ENCODE measurements around the gene ZBTB17.

Gene ZBTB17

DNA sequence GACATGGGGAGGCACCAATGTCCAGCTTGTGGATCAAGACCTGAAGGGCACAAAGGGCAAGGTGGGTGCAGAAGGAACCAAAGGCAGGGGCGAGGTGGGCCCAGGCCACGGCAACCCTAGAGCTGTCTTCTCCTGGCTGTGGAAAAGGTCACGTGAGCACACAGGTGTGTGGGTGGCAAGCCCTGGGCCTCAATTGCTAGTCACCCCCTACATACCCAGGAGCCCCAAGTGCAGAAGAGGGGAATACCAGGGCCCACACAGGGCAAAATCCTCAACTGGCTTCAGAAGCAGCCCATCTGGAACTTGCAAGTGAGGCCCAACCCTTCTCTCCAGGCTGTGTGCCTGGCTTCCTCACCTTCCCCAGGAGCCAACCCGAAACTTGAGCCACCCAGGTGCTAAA, 25.6 kb downstream of the ZBTB17 start:
- TF ChIP-seq MYC (IDR thresholded peaks at IDR 0.05; ENCODE audit: low read depth, low read length) (no peak), POLR2A (IDR thresholded peaks at IDR 0.05; ENCODE audit: extremely low read depth, insufficient read length) (no peak)
- TF ChIP-seq, protein P1, sequence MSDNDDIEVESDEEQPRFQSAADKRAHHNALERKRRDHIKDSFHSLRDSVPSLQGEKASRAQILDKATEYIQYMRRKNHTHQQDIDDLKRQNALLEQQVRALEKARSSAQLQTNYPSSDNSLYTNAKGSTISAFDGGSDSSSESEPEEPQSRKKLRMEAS (IDR thresholded peaks at IDR 0.05; ENCODE audit: low read depth, low read length) = no peak
- TF ChIP-seq, protein P2, sequence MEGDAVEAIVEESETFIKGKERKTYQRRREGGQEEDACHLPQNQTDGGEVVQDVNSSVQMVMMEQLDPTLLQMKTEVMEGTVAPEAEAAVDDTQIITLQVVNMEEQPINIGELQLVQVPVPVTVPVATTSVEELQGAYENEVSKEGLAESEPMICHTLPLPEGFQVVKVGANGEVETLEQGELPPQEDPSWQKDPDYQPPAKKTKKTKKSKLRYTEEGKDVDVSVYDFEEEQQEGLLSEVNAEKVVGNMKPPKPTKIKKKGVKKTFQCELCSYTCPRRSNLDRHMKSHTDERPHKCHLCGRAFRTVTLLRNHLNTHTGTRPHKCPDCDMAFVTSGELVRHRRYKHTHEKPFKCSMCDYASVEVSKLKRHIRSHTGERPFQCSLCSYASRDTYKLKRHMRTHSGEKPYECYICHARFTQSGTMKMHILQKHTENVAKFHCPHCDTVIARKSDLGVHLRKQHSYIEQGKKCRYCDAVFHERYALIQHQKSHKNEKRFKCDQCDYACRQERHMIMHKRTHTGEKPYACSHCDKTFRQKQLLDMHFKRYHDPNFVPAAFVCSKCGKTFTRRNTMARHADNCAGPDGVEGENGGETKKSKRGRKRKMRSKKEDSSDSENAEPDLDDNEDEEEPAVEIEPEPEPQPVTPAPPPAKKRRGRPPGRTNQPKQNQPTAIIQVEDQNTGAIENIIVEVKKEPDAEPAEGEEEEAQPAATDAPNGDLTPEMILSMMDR (IDR thresholded peaks at IDR 0.05; ENCODE audit: low read depth, low read length) = no peak
- H3K4me3 ChIP-seq (ENCODE audit: low read depth, low read length) = no peak overlapping the region
- DNase-seq (ENCODE audit: low read depth) = no peak

DNA sequence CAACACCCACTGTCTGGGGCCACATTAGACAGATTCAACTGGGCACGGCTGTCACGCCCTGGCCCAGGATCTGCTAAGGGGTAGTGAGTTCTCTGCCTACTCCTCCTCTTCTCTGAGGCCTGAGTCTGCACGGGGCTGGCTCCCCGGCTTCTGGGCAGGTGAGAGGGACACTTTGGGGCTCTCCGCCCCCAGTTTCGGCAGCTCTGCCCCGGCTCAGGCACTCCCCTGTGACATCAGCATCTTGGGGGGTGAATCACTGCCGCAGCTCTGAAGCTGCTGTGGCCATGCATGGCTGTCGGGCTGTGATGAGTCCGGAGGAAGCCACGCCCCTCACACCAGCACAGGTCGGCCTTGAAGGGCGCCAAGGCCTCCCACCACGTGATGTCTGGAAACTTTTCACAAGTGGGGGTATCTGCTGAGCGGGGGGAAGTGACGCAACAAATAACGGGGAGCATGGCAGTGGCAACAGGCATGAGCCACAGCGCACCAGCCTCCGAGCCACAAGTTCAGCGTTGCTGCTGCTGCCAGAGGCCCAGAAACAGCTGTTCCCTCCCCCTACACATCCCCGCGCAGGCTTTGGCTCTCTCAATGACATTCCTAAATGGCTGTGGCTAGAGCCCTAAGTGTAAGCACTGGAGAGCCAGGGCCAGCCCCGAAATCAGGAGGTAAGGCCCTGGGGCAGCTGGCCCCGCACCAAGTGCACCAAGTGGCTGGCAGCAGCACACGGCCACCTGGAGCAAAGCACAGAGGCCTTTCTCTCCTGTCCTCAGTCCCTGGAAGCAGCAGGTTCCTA, 26.3 kb downstream of the ZBTB17 start:
- H3K4me3 ChIP-seq (ENCODE audit: low read depth, low read length) = no peak overlapping the region
- TF ChIP-seq MYC (IDR thresholded peaks at IDR 0.05; ENCODE audit: low read depth, low read length) = no peak
- no peak for TF ChIP-seq POLR2A (IDR thresholded peaks at IDR 0.05; ENCODE audit: extremely low read depth, insufficient read length)
- TF ChIP-seq, protein P1 (IDR thresholded peaks at IDR 0.05; ENCODE audit: low read depth, low read length) = no peak
- TF ChIP-seq, protein P2 (IDR thresholded peaks at IDR 0.05; ENCODE audit: low read depth, low read length) = no peak
- peak; percentile 71 for DNase-seq (ENCODE audit: low read depth)

DNA sequence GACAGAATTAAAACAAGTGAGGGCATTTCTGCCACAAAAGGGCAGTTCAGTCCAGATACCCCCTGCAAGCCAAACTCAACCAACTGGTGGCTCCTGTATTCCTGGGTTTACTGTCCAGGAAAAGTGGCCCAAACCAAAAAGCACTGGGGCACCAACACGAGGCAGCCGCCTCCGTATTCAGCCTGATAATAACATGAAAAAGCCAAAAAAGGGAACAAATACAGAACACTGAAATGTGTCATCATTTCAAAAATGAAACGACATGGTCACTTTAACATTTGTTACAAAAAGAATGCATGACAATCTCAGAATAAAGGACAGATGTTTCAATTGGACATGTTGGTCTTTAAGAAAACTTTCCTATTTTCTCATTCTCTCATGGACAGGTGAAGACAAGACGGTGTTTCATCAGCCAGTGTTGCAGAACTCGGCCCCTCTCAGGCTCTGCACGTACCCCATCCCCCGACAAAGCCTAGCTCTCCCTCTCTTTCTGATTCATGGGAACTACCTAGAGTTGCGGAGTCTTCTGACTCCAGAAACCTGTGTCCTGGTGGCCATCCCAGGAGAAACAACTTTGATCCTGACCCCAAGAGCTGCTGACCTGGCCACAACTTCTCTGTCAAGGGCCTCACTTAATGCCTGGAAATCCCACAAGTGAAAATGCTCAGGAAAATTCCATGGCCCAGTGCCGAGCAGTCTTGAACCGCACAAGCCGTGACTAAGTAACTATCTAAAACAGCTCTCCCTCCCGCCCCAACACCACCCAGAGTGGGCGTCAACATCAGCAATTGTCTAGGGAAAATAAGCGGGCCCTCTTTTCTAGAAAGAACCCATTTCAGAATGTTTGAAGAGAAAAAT, 27.1 kb downstream of the ZBTB17 start:
- DNase-seq (ENCODE audit: low read depth) = no peak
- TF ChIP-seq, protein P2 (IDR thresholded peaks at IDR 0.05; ENCODE audit: low read depth, low read length) = no peak
- no peak for TF ChIP-seq POLR2A (IDR thresholded peaks at IDR 0.05; ENCODE audit: extremely low read depth, insufficient read length)
- TF ChIP-seq, protein P1 (IDR thresholded peaks at IDR 0.05; ENCODE audit: low read depth, low read length) = no peak
- TF ChIP-seq MYC (IDR thresholded peaks at IDR 0.05; ENCODE audit: low read depth, low read length) = no peak
- H3K4me3 ChIP-seq (ENCODE audit: low read depth, low read length) = no peak overlapping the region

DNA sequence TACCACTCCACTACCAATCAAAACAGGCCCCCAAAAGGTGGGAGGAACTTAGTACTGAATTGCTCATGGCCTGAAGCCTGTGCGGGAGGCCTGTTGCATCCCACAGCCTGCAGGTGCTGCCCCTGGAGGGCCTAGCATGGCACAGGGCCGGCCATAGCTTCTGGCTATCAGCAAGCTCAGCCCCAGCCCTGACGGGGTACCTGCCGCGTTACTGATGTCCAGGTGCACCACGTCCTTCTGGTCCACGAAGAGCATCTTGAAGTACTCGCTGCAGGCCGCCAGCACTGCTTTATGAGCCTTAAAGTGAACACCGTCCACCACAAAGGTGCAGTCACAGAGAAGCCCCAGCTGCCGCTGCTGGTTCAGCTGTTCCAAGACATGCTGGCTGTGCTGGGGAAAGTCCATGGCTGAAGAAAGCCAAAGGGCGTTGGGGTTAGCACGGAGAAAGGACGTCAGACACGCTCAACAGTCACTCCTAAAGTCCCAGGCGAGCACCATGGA, 27.8 kb downstream of the ZBTB17 start:
- TF ChIP-seq, protein P1 (IDR thresholded peaks at IDR 0.05; ENCODE audit: low read depth, low read length) = no peak
- TF ChIP-seq MYC (IDR thresholded peaks at IDR 0.05; ENCODE audit: low read depth, low read length) (no peak), POLR2A (IDR thresholded peaks at IDR 0.05; ENCODE audit: extremely low read depth, insufficient read length) (no peak)
- TF ChIP-seq, protein P2 (IDR thresholded peaks at IDR 0.05; ENCODE audit: low read depth, low read length) = no peak
- no peak overlapping the region for H3K4me3 ChIP-seq (ENCODE audit: low read depth, low read length)
- no peak for DNase-seq (ENCODE audit: low read depth)

DNA sequence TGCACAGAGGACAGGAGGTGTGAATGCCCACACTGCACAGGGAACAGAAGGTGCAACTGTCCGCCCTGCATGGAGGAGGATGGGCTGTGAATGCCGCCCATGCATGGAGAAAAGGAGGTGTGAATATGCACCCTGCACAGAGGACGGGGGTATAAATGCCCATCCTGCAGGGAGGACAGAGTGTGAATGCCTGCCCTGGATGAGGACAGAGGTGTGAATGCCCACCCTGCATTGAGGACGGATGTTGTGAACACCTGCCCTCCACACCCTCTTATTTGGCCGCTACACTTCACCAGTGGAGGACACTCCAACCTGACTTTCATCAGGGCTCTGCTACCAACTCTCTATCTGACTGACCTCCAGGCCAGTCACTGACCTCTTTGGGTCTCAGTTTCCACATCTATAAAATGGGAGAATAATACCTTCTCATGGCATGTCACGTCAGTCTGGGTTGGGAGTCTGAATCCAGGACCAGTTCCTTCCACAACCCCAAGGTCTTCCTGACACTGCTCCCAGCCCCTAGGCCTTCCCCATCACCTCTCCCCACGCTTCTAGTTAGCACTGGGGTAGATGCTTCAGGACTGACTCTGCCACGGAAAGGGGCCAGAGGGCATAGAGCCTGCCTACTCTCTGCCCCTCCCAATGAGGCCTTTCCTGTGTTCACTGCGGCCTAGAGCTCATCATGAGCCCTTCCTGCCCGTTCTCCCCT, 28.4 kb downstream of the ZBTB17 start:
- DNase-seq (ENCODE audit: low read depth) = no peak
- no peak overlapping the region for H3K4me3 ChIP-seq (ENCODE audit: low read depth, low read length)
- TF ChIP-seq POLR2A (IDR thresholded peaks at IDR 0.05; ENCODE audit: extremely low read depth, insufficient read length) (no peak), MYC (IDR thresholded peaks at IDR 0.05; ENCODE audit: low read depth, low read length) (no peak)
- TF ChIP-seq, protein P2 (IDR thresholded peaks at IDR 0.05; ENCODE audit: low read depth, low read length) = no peak
- TF ChIP-seq, protein P1 (IDR thresholded peaks at IDR 0.05; ENCODE audit: low read depth, low read length) = no peak
